ENCODE results near the gene TMEM167B.
"Not testable (repeated sequence)": the region's sequence is repeated elsewhere in the genome, so short reads cannot be mapped to it uniquely, and the experiment has no call there.

The TMEM167B gene

GRCh38 chr1:109115685-109116084, 25.1 kb downstream of the TMEM167B start:
- DNase-seq = no peak

DNA sequence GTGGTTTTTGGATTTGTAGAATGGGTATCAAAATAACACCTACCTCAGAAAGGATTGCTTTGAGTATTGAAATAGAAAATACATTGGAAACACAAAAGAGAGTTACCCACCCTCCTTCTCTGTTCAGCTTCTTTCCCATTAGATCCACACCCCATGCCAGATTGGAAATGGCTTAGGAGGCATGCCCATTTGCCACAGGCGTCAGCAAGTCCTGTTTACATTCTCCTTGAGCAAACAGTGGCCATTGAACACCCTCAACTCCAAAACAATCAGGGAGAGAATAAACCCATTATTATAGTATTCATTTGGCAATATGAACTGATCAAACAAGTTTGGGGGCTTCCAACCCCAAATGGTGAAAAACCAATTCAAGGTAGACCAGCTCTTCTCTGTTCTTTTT, 25.7 kb downstream of the TMEM167B start:
- DNase-seq = peak; percentile 63 to 68

GRCh38 chr1:109118089-109118488, 27.5 kb downstream of the TMEM167B start:
- DNase-seq = peak in 1 of 2 experiments; percentile 28

DNA sequence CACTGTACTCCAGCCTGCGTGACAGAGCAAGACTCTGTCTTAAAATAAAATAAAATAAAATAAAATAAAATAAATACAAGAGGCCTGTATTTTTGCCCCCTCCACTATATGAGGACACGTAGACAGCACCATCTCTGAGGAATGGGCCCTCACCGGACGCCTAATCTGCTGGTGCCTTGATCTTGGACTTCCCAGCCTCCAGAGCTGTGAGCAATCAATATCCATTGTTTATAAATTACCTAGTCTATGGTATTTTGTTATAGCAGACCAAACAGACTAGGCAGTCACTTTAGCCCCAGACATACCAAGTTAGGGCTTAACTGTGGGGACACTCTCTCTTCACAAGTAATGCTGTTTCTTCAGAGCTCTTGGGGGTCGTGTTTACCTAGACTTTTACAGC, 29.8 kb downstream of the TMEM167B start:
- no peak for DNase-seq

DNA sequence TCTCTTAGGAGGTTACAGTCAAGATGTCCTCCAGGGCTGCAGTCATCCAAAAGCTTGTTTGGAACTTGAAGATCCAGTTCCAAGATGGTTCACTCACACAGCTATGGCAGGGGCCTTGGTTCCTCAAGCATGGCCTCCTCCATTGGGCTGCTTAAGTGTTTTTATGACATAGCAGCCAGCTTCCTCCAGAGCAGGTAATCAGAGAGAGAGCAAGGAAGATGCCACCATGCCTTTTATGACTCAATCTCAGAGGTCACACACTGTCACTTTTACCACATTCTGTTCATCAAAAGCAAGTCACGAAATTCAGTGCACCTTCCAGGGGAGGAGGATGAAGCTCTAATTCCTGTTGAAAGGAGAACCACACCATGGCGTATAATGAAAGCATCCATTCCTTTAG, 40.5 kb downstream of the TMEM167B start:
- DNase-seq = no peak

DNA sequence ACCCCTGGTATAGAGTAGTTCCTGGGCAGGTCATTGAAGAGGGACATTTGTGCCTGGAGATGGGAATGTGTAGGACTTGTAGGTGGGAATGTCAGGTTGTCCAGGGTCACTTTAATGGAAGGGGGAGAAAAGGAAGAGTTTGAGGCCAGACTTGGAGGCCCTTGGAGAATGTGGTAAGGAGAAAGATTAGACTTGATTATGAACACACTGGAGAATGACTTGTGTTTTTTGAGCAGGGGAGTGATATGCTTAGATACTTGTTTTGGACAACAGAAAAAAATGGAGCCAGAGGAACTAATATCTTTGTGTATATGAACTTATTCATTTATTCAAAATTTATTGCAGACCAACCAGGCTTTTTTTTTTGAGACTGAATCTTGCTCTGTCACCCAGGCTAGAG, 41.2 kb downstream of the TMEM167B start:
- no peak for DNase-seq

DNA sequence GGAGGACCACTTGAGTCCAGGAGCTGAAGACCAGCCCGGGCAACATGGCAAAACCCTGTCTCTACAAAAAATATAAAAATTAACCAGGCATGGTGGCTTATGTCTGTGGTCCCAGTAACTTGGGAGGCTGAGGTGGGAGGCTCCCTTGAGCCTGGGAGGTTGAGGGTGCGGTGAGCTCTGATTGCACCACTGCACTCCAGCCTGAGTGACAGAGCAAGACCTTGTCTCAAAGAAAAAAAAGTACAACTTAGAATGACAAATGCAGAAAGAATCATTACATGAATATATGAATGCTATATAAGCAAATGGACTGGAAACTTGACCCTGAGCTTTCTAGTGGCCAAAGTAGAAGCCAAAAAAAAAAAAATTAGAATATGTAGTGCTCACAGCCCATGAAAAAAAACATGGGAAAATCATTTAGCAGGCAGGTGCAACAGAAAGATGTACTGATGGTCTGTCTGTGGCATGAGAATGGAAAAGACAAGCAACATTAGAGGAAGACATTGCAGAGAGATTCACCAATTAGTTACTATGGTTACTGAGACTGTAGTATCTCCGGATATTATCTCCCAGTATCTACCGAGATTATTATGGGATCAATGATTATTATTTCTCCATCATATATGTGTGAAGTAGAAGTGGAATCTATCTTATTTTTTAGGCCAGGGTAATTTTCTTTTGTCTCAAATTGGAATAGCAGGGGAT, 42.6 kb downstream of the TMEM167B start:
- DNase-seq = peak in 1 of 2 experiments; percentile 43

DNA sequence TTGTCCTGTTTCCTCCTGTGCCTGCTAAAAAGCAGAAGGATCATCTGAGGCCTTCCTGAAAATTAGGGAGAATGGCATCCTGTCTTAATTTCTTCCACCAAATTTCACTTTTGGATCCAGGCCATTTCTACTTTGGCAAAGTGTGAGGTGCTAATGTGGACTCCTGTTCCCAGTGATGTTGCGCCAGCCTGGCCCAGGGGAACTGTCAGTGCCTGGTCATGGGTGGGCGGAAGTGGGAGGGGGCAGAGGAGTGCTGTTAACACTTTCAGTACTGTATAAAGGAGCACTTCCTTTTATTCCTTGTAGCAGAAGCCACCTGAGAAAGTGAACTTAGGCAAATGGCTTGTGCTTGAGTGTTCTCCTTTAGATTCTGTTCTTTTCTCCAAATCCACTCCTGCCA, 43.3 kb downstream of the TMEM167B start:
- DNase-seq = peak; percentile 97 to 99

GRCh38 chr1:109134423-109134822, 43.9 kb downstream of the TMEM167B start:
- no peak for DNase-seq

DNA sequence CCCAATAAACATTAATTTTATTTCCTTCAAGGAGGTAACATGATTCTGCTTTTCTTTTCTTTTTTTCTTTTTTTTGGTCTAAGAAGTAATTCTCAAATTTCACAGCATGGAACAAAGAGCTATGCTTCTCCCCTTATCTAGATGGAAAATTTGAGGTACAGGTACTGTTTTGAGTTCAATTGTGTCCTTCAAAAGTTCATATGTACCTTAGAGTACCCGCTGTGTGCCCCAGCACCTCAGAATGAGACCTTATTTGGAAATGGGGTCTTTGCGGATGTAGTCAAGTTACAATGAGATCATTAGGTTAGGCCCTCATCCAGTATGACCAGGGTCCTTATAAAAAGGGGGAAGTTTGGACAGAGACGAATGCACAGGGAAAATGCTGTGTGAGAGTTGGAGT, 45.4 kb downstream of the TMEM167B start:
- DNase-seq = no peak

- no peak for DNase-seq
Observed at GRCh38 chr1:109136766-109137165, 46.2 kb downstream of the TMEM167B start.

- no peak for DNase-seq
Observed at GRCh38 chr1:109137958-109138357, 47.4 kb downstream of the TMEM167B start.

DNA sequence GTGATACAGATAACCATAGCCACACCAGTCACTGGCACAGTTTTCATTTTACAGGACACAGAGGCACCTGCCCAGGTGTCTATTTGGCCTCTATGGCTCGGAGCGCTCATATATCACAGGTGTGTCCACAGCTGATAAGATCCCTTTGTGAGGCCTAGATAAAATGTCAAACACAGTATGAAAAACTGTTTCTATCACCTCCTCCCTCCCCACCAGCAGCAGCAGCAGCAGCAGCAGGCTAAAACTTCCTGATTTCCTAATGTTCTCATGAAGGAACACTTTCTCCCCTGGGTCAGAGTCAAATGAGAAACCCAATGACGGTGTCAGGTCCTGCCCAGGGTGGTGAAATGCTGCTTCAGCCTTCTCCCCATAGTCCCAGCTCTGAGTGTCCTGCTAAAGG, 47.8 kb downstream of the TMEM167B start:
- no peak for DNase-seq

DNA sequence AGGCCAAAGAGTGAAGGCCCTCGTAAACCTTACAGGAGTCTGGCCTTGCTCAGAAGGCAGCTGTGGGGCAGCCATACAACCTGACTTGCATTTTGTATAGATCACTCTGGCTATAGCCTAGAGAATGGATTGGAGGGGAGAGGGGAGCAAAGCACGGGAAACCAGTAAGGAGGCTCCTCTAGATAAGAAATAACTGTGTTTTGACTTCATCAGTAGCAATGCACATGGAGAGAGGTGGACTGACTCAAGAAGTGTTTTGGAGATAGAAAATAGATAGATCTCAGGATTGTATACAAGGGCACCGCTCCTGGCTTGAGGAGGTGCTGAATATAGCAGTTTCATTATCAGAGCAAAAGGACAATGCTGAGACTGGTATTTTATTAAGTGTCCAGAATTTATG, 49.8 kb downstream of the TMEM167B start:
- no peak for DNase-seq

- no peak for DNase-seq
Observed at GRCh38 chr1:109142260-109142659, 51.7 kb downstream of the TMEM167B start.

GRCh38 chr1:109142725-109143124, 52.2 kb downstream of the TMEM167B start:
- not testable (repeated sequence) for DNase-seq

All from NCI-H446 (cell line).